Sigmoid colon (tissue), 7 donors: ENCODE data around the gene GTF2H3. TPM values are rescaled to one million over a fixed set of nuclear protein-coding genes. Genes with fewer than 3 reads are reported as not detected.

Source experiments
- DNase-seq: peaks from one replicate; pipeline ENCODE4 v3.0.0-alpha.2; 2019
- H3K27ac ChIP-seq, 4 donors: fragments of 200-600 bp; sonication (generic); one replicate each; pipeline ENCODE4 v1.5.1; 2016 to 2019; ENCODE audit warnings: mild to moderate bottlenecking in 1 of 4
- H3K27me3 ChIP-seq, 3 donors: fragments of 200-600 bp; sonication (generic); one replicate each; pipeline ENCODE4 v1.5.1; 2019; ENCODE audit warnings: mild to moderate bottlenecking in 1 of 3
- H3K36me3 ChIP-seq, 4 donors: fragments of 200-600 bp; sonication (generic); one replicate each; pipeline ENCODE4 v1.5.1; 2016 to 2019
- H3K4me1 ChIP-seq, 4 donors: fragments of 200-600 bp; sonication (generic); one replicate each; pipeline ENCODE4 v1.5.1; 2017 to 2019
- H3K4me3 ChIP-seq, 4 donors: fragments of 200-600 bp; sonication (generic); one replicate each; pipeline ENCODE4 v1.5.1; 2017 to 2019; ENCODE audit warnings: mild to moderate bottlenecking in 2 of 4, moderate library complexity in 1 of 4
- H3K9me3 ChIP-seq, 4 donors: fragments of 200-600 bp in 3 of 4; sonication (generic) in 3 of 4; one replicate each; pipeline versions ENCODE4 v1.5.1 to v1.6.1; 2013 to 2019
- EP300 ChIP-seq, 4 donors: sonication (generic); formaldehyde crosslinking; IDR thresholded peaks; one replicate each; pipeline ENCODE4 v1.6.1; 2017; ENCODE audit warnings: antibody characterized with exemption in 4 of 4
- POLR2A ChIP-seq, 2 donors: fragments of 450-650 bp; IDR thresholded peaks; one replicate each; pipeline ENCODE4 v1.6.1; 2016; ENCODE audit warnings: antibody characterized with exemption in 2 of 2, mild to moderate bottlenecking in 2 of 2, moderate library complexity in 2 of 2
- POLR2AphosphoS5 ChIP-seq, 4 donors: sonication (generic); formaldehyde crosslinking; IDR thresholded peaks; one replicate each; pipeline ENCODE4 v1.6.1; 2017; ENCODE audit warnings: antibody characterized with exemption in 4 of 4
- WGBS, 2 donors: extraction: QIAGEN DNeasy Blood & Tissue Kit; methylation state at CpG; one replicate each; pipeline ENCODE4 v1.1.7; 2013; 5-methylcytosine and 5-hydroxymethylcytosine counted together
- intact Hi-C: fragments of 100-400 bp; cut with DNase I; formaldehyde crosslinking; loops from one replicate; pipeline ENCODE4 v1.15.1; 2023
- polyA plus RNA-seq, 3 donors: library from polyadenylated mRNA; stranded (reverse); fragments of 200-250 nt; gene quantifications; one replicate each; pipeline ENCODE4 v1.2.3, GENCODE V29; 2013
- total RNA-seq, 4 donors: library from RNA; depleted of rRNA; stranded (reverse); fragments of >200 nt; gene quantifications; one replicate each; pipeline ENCODE4 v1.1.0, GENCODE V29; 2016
- TF ChIP-seq, protein P1 (sequence below), 4 experiments: fragments of 450-650 bp in 3 of 4; fragments of 200-600 bp in 1 of 4; IDR thresholded peaks; one replicate each; pipeline ENCODE4 v1.5.1; 2016 to 2019; ENCODE audit warnings: antibody characterized with exemption in 4 of 4, mild to moderate bottlenecking in 3 of 4, moderate library complexity in 2 of 4
- donor health status: healthy with polysubstance abuse.
- donor health status: Bipolar disorder and iron deficiency.
- donor health status: healthy.

Gene GTF2H3
- total and polyA plus RNA-seq, 7 donors = 9.2 to 20.8 (median 16.4) TPM

DNA sequence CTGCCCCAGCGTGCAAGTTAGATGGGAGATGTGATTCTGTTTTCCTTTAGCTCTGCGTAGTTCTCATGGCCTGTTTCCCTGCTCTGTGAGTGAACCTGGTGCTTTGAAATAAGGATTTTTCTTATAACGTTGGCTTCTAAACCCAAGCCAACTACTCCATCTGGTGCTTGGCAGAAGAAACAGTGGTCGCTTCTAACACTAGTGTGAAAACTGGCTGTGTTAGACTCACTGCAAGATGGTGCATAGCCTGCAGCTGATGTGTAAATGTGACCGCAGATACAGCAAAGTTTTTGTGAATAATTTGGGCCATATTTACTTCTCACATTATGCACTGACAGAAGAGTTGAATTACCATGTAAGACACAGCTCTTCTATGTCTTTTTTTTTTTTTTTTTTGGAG is 12.2 kb downstream of the GTF2H3 start:
- no peak overlapping the region for H3K4me3 ChIP-seq
- intact Hi-C loops = no loop called here
- 91 to 93% methylated on average over 5 of the region's 5 CpGs for WGBS, 2 donors
- peaks cover 0 to 88% (median 12%) of the 10 kb centered on the region in 4 donors for H3K36me3 ChIP-seq
- no peak for TF ChIP-seq POLR2AphosphoS5 (IDR thresholded peaks at IDR 0.05)
- TF ChIP-seq, protein P1, sequence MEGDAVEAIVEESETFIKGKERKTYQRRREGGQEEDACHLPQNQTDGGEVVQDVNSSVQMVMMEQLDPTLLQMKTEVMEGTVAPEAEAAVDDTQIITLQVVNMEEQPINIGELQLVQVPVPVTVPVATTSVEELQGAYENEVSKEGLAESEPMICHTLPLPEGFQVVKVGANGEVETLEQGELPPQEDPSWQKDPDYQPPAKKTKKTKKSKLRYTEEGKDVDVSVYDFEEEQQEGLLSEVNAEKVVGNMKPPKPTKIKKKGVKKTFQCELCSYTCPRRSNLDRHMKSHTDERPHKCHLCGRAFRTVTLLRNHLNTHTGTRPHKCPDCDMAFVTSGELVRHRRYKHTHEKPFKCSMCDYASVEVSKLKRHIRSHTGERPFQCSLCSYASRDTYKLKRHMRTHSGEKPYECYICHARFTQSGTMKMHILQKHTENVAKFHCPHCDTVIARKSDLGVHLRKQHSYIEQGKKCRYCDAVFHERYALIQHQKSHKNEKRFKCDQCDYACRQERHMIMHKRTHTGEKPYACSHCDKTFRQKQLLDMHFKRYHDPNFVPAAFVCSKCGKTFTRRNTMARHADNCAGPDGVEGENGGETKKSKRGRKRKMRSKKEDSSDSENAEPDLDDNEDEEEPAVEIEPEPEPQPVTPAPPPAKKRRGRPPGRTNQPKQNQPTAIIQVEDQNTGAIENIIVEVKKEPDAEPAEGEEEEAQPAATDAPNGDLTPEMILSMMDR (IDR thresholded peaks at IDR 0.05) = no peak
- no peak for TF ChIP-seq POLR2A (IDR thresholded peaks at IDR 0.05)
- no peak for TF ChIP-seq EP300 (IDR thresholded peaks at IDR 0.05)
- H3K9me3 ChIP-seq = no peaks in the 10 kb centered on the region
- H3K4me1 ChIP-seq = no peaks in the 10 kb centered on the region
- no peak overlapping the region for H3K27ac ChIP-seq
- no peak for DNase-seq
- H3K27me3 ChIP-seq = no peaks in the 10 kb centered on the region

DNA sequence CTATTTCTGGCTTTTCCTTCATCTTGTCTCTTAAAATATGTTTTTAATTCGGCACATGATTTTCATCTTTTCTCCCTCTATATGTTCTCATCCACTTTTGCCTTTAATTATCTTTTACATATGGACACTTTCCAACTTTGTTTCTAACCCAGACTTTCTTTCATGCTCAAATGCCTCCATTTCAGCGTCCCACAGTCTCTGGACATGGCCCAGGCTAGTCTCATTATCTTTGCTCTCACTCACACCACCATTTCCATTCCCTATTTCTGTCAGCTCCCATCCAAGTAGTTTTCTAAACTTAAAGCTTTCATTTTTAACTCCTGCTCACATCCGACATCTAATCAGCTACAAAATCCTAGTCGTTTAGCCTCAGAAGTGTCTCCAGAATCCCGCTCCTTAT is 14.8 kb downstream of the GTF2H3 start:
- peaks cover 0 to 92% (median 15%) of the 10 kb centered on the region in 4 donors for H3K36me3 ChIP-seq

DNA sequence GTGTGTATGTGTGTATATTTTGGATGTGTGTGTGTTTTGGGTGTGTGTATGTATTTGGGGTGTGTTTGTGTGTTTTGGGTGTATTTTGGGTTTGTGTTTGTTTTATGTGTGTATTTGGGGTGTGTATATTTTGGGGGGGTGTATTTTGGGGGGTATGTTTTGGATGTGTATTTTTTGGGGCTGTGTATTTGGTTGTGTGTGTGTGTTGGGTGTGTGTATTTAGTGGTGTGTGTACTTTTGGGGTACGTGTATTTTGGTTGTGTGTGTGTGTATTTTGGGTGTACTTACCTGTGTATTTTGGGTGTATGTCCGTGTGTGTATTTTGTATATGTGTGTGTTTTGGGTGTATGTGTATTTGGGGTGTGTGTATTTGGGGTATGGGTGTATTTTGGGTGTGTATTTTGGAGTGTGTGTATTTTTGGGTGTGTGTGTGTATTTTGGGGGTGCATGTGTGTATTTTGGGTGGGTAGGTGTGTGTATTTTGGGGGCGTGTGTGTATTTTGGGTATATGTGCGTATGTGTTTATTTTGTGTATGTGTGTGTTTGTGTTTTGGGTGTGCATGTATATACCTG is 20.6 kb downstream of the GTF2H3 start:
- intact Hi-C loops = no loop called here
- 79 to 87% methylated on average over 4 of the region's 4 CpGs for WGBS, 2 donors
- Histone ChIP-seq H3K36me3 (peaks cover 0 to 78% (median 18%) of the 10 kb centered on the region in 4 donors), H3K9me3 (no peaks in the 10 kb centered on the region), H3K4me1 (no peaks in the 10 kb centered on the region), H3K4me3 (no peak overlapping the region), H3K27me3 (no peaks in the 10 kb centered on the region), H3K27ac (no peak overlapping the region)
- TF ChIP-seq, protein P1 (IDR thresholded peaks at IDR 0.05) = no peak
- TF ChIP-seq POLR2A (IDR thresholded peaks at IDR 0.05) (no peak), EP300 (IDR thresholded peaks at IDR 0.05) (no peak), POLR2AphosphoS5 (IDR thresholded peaks at IDR 0.05) (no peak)
- DNase-seq = no peak

More for the DNA sequence above, 14.8 kb downstream of the GTF2H3 start:
- H3K27ac ChIP-seq = no peak overlapping the region
- TF ChIP-seq EP300 (IDR thresholded peaks at IDR 0.05) (no peak), POLR2AphosphoS5 (IDR thresholded peaks at IDR 0.05) (no peak), POLR2A (IDR thresholded peaks at IDR 0.05) (no peak)
- TF ChIP-seq, protein P1 (IDR thresholded peaks at IDR 0.05) = no peak
- intact Hi-C loops = no loop called here
- H3K9me3 ChIP-seq = no peaks in the 10 kb centered on the region
- no peak overlapping the region for H3K4me3 ChIP-seq
- no peaks in the 10 kb centered on the region for H3K27me3 ChIP-seq
- no peak for DNase-seq
- 94% methylated on average over 5 of the region's 5 CpGs for WGBS, 2 donors
- no peaks in the 10 kb centered on the region for H3K4me1 ChIP-seq

DNA sequence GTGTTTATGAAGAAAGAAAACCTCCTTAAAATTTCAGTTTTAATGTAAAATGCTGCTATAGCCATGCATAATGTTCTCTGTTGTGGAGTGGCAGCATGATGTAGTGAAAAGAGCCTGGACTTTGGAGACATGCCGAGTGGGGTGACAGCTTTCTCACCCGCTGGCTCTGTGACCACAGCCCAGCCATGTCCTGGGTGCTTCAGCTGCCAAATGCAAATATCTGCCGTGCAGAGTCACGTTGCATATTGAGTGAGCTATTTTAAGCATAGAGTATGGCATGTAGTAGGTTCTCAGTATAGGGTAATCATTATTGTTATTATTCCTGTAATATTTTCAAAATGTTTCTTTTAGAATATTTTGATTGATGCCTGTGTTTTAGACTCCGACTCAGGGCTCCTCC is 21.8 kb downstream of the GTF2H3 start:
- Histone ChIP-seq H3K4me1 (no peaks in the 10 kb centered on the region), H3K27me3 (no peaks in the 10 kb centered on the region), H3K9me3 (no peaks in the 10 kb centered on the region), H3K36me3 (peaks cover 0 to 78% (median 19%) of the 10 kb centered on the region in 4 donors), H3K27ac (no peak overlapping the region), H3K4me3 (no peak overlapping the region)
- intact Hi-C loops = no loop called here
- TF ChIP-seq, protein P1 (IDR thresholded peaks at IDR 0.05) = no peak
- TF ChIP-seq EP300 (IDR thresholded peaks at IDR 0.05) (no peak), POLR2A (IDR thresholded peaks at IDR 0.05) (no peak), POLR2AphosphoS5 (IDR thresholded peaks at IDR 0.05) (no peak)
- 88 to 91% methylated on average over 5 of the region's 5 CpGs for WGBS, 2 donors
- DNase-seq = no peak

DNA sequence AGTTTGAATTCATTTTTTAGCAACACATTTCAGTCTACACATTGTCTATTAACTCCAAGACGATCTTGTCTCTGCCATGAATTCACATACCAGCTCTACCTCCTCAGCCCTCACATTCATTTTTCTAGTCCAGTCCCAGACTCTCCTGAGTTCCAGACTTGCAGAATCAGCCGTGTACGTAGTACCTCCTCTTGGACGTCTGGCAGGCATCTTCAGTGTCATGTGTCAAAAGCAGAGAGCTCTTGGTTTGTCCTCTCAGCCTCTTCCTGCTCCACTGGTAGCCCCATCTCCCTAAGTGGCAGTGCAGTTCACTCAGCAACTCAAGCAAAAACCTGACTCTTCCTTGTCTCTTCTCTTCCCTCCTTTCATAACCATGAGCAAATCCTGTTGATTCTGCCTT is 22.8 kb downstream of the GTF2H3 start:
- peaks cover 0 to 78% (median 15%) of the 10 kb centered on the region in 4 donors for H3K36me3 ChIP-seq
- H3K4me3 ChIP-seq = no peak overlapping the region
- TF ChIP-seq, protein P1 (IDR thresholded peaks at IDR 0.05) = no peak
- TF ChIP-seq POLR2AphosphoS5 (IDR thresholded peaks at IDR 0.05) = no peak
- TF ChIP-seq POLR2A (IDR thresholded peaks at IDR 0.05) = no peak
- TF ChIP-seq EP300 (IDR thresholded peaks at IDR 0.05) = no peak
- no peaks in the 10 kb centered on the region for H3K9me3 ChIP-seq
- no peaks in the 10 kb centered on the region for H3K27me3 ChIP-seq
- DNase-seq = no peak
- no peak overlapping the region for H3K27ac ChIP-seq
- no peaks in the 10 kb centered on the region for H3K4me1 ChIP-seq
- intact Hi-C loops = no loop called here
- 87 to 91% methylated on average over 4 of the region's 4 CpGs for WGBS, 2 donors
